ENCODE results near the gene RPAIN.

GRCh38 chr17:5446786-5447185, 26.8 kb downstream of the RPAIN start:
- TF ChIP-seq, protein P1, sequence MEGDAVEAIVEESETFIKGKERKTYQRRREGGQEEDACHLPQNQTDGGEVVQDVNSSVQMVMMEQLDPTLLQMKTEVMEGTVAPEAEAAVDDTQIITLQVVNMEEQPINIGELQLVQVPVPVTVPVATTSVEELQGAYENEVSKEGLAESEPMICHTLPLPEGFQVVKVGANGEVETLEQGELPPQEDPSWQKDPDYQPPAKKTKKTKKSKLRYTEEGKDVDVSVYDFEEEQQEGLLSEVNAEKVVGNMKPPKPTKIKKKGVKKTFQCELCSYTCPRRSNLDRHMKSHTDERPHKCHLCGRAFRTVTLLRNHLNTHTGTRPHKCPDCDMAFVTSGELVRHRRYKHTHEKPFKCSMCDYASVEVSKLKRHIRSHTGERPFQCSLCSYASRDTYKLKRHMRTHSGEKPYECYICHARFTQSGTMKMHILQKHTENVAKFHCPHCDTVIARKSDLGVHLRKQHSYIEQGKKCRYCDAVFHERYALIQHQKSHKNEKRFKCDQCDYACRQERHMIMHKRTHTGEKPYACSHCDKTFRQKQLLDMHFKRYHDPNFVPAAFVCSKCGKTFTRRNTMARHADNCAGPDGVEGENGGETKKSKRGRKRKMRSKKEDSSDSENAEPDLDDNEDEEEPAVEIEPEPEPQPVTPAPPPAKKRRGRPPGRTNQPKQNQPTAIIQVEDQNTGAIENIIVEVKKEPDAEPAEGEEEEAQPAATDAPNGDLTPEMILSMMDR (IDR thresholded peaks at IDR 0.05), result no peak
- TF ChIP-seq EZH2 (IDR thresholded peaks at IDR 0.05; ENCODE audit: borderline replicate concordance, insufficient read depth, low read depth, low read length, poor library complexity, severe bottlenecking), result no peak

Data from B cell (primary cell).